PC-3 (cell line): ENCODE results near the gene RFWD3. TPM values are rescaled to one million over a fixed set of nuclear protein-coding genes. Genes with fewer than 3 reads are reported as not detected.

ENCODE experiments used
- ATAC-seq: fragments of 200-7000 bp; cut with Tn5 transposase; 2 replicates; pipeline ENCODE4 v1.9.1; 2020; ENCODE audit warnings: mild to moderate bottlenecking, moderate library complexity
- BruUV-seq: library from RNA; stranded (reverse); fragments of 400-500 nt; replicated peaks from 2 replicates; lab custom pipeline; 2021; lab: Mats Ljungman, UMichigan
- CTCF ChIA-PET: fragments of 300-600 bp; sonication (Branson Sonifier 250); formaldehyde crosslinking; loops from one replicate; lab custom pipeline; 2022; ENCODE audit warnings: antibody characterized with exemption; lab: Charles Lee
- POLR2A ChIA-PET: fragments of 300-600 bp; sonication (Branson Sonifier 250); formaldehyde crosslinking; loops from one replicate; lab custom pipeline; 2022; ENCODE audit warnings: antibody characterized with exemption; ENCODE audit not compliant: unreplicated experiment; lab: Charles Lee
- DNase-seq: peaks from one replicate; pipeline ENCODE4 v3.0.0-alpha.2; 2015
- H2AFZ ChIP-seq: fragments of 300-600 bp; sonication (generic); 2 replicates; pipeline ENCODE4 v1.6.0; 2016; ENCODE audit warnings: antibody characterized with exemption, low read length
- H3F3A ChIP-seq: fragments of 300-600 bp; sonication (generic); one replicate; pipeline ENCODE4 v1.6.0; 2017; ENCODE audit warnings: antibody characterized with exemption, low read length, control low read depth, mild to moderate bottlenecking; ENCODE audit not compliant: unreplicated experiment
- H3K27ac ChIP-seq: fragments of 300-600 bp; sonication (generic); 2 replicates; pipeline ENCODE4 v1.5.1; 2016; ENCODE audit warnings: mild to moderate bottlenecking, low read length
- H3K27me3 ChIP-seq: fragments of 300-600 bp; sonication (generic); 2 replicates; pipeline ENCODE4 v1.6.1; 2016; ENCODE audit warnings: low read length, mixed read lengths
- H3K36me3 ChIP-seq: fragments of 300-600 bp; sonication (generic); 2 replicates; pipeline ENCODE4 v1.6.1; 2016; ENCODE audit warnings: low read depth, mixed run types, low read length, mixed read lengths
- H3K4me1 ChIP-seq: fragments of 300-600 bp; sonication (generic); 2 replicates; pipeline ENCODE4 v1.5.1; 2016; ENCODE audit warnings: low read length; ENCODE audit not compliant: insufficient read depth
- H3K4me2 ChIP-seq: fragments of 300-600 bp; sonication (generic); 2 replicates; pipeline ENCODE4 v1.6.0; 2016; ENCODE audit warnings: low read length
- H3K4me3 ChIP-seq: fragments of 300-600 bp; sonication (generic); 2 replicates; pipeline ENCODE4 v1.5.1; 2016; ENCODE audit warnings: mild to moderate bottlenecking, low read length, mixed read lengths
- H3K79me2 ChIP-seq: fragments of 300-600 bp; sonication (generic); 2 replicates; pipeline ENCODE4 v1.6.1; 2017; ENCODE audit warnings: low read length, mixed read lengths
- H3K9ac ChIP-seq: fragments of 300-600 bp; sonication (generic); 2 replicates; pipeline ENCODE4 v1.6.0; 2016; ENCODE audit warnings: mild to moderate bottlenecking, low read length
- H3K9me2 ChIP-seq: fragments of 300-600 bp; sonication (generic); replicated peaks from 2 replicates; pipeline ENCODE4 v1.6.1; 2016; ENCODE audit warnings: mixed run types, low read length, mixed read lengths
- H3K9me3 ChIP-seq: fragments of 300-600 bp; sonication (generic); 2 replicates; pipeline ENCODE4 v1.6.1; 2016; ENCODE audit warnings: low read length, mixed read lengths
- H4K20me1 ChIP-seq: fragments of 300-600 bp; sonication (generic); 2 replicates; pipeline ENCODE4 v1.6.1; 2016; ENCODE audit warnings: low read length, mixed read lengths
- EZH2 ChIP-seq: fragments of 300-600 bp; sonication (generic); IDR thresholded peaks from one replicate; pipeline ENCODE4 v1.6.1; 2017; ENCODE audit warnings: antibody characterized with exemption, mild to moderate bottlenecking, low read length; ENCODE audit not compliant: unreplicated experiment
- EZH2phosphoT487 ChIP-seq: fragments of 300-600 bp; sonication (generic); IDR thresholded peaks from 2 replicates; pipeline ENCODE4 v1.6.1; 2018; ENCODE audit warnings: mild to moderate bottlenecking, antibody characterized with exemption, low read length, borderline replicate concordance
- intact Hi-C: fragments of 100-400 bp; cut with micrococcal nuclease; formaldehyde crosslinking; loops from 2 replicates; pipeline ENCODE4 v1.9.0; 2023
- total RNA-seq: library from RNA; depleted of rRNA; stranded (reverse); fragments of >200 nt; gene quantifications from 2 replicates; pipeline ENCODE4 v1.2.3, GENCODE V29; 2014
- TF ChIP-seq, protein P1 (sequence below): fragments of 300-600 bp; sonication (generic); conservative IDR thresholded peaks from 2 replicates; pipeline ENCODE4 v1.5.1; 2017; ENCODE audit warnings: antibody characterized with exemption, low read depth, mild to moderate bottlenecking, low read length

Gene RFWD3
- total RNA-seq, 1 experiment from 2014 or later = 32.8 TPM

DNA sequence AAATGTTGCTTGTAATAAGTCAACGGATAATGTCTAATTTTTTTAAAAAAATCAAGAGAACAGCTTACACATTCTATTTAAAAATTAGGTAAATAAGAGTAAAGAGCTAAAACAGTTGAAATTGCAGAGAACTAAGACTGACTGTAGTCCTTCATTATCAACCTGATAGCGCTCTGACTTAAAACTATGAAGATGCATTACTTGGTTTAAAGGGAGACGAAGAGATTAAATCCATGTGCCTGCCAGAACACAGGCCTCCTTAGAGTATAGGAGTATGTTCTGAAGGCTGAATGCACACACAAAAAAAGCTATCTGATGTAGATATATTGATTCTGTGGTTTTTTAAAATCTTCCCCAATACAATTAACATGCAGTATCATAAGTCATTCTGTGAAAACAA, 88.2 kb downstream of the RFWD3 start:
- H4K20me1 ChIP-seq = peaks cover 7% of the 10 kb centered on the region; the same call in 1 of the 2 replicates
- ChIA-PET CTCF (no interaction called here), POLR2A (interaction anchor here (0.7 kb wide), 1 partner anchor 54 kb away, joined by 3 read pairs; no protein-coding TSS in a partner anchor)
- peak overlapping the region; percentile 40 for H3K4me2 ChIP-seq
- intact Hi-C loops = no loop called here
- H2AFZ ChIP-seq = no peak overlapping the region
- BruUV-seq = no TSS peak
- H3K27ac ChIP-seq = peak overlapping the region; percentile 27
- H3K9ac ChIP-seq = no peak overlapping the region
- H3F3A ChIP-seq = no peaks in the 10 kb centered on the region
- no peaks in the 10 kb centered on the region for H3K36me3 ChIP-seq
- no peaks in the 10 kb centered on the region for H3K27me3 ChIP-seq
- H3K4me3 ChIP-seq = no peak overlapping the region
- peaks cover 89% of the 10 kb centered on the region for H3K79me2 ChIP-seq
- DNase-seq (no peak), ATAC-seq (peak; percentile 40)
- H3K9me2 ChIP-seq = no peaks in the 10 kb centered on the region
- H3K4me1 ChIP-seq = peaks cover 16% of the 10 kb centered on the region
- H3K9me3 ChIP-seq = no peaks in the 10 kb centered on the region
- TF ChIP-seq EZH2 (no peak), EZH2phosphoT487 (no peak)
- TF ChIP-seq, protein P1, sequence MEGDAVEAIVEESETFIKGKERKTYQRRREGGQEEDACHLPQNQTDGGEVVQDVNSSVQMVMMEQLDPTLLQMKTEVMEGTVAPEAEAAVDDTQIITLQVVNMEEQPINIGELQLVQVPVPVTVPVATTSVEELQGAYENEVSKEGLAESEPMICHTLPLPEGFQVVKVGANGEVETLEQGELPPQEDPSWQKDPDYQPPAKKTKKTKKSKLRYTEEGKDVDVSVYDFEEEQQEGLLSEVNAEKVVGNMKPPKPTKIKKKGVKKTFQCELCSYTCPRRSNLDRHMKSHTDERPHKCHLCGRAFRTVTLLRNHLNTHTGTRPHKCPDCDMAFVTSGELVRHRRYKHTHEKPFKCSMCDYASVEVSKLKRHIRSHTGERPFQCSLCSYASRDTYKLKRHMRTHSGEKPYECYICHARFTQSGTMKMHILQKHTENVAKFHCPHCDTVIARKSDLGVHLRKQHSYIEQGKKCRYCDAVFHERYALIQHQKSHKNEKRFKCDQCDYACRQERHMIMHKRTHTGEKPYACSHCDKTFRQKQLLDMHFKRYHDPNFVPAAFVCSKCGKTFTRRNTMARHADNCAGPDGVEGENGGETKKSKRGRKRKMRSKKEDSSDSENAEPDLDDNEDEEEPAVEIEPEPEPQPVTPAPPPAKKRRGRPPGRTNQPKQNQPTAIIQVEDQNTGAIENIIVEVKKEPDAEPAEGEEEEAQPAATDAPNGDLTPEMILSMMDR = no peak

DNA sequence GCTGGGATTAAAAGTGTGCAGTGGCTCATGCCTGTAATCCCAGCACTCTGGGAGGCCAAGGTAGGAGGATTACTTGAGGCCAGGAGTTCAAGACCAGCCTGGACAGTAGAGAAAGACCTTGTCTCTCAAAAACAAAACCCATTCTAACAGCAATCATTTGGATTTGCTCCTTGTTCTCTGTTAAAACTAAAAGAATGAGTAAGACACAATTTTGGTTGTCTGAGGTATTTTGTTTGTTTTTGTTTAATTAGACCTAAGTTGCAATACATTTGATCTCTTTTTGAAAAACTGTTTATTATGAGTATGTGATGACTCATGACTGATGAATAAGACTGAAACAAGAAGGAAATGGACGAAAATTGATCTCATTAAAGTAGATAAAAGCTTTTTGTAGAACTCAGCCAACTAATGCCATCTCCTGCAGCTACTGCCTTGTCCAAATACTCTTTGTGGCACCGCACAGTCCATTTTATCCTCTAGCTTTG, 88.8 kb downstream of the RFWD3 start:
- Histone ChIP-seq H2AFZ (no peak overlapping the region), H3K9me3 (no peaks in the 10 kb centered on the region), H3K79me2 (peaks cover 89% of the 10 kb centered on the region), H3K4me3 (no peak overlapping the region), H4K20me1 (peaks cover 7% of the 10 kb centered on the region; the same call in 1 of the 2 replicates), H3K4me2 (peak overlapping the region; percentile 40), H3K9ac (no peak overlapping the region), H3K36me3 (no peaks in the 10 kb centered on the region), H3K27ac (peak overlapping the region; percentile 65), H3K27me3 (no peaks in the 10 kb centered on the region), H3K4me1 (peaks cover 16% of the 10 kb centered on the region), H3K9me2 (no peaks in the 10 kb centered on the region), H3F3A (no peaks in the 10 kb centered on the region)
- TF ChIP-seq, protein P1 = no peak
- TF ChIP-seq EZH2phosphoT487 (no peak), EZH2 (no peak)
- intact Hi-C loops = no loop called here
- POLR2A ChIA-PET = no interaction called here
- CTCF ChIA-PET = interaction anchor here (0.7 kb wide), 1 partner anchor 320 kb away, joined by 6 read pairs; no protein-coding TSS in a partner anchor
- DNase-seq (peak; percentile 75), ATAC-seq (peak; percentile 94)
- no TSS peak for BruUV-seq
